ENCODE data around the gene IFNL1. TPM values are rescaled to one million over a fixed set of nuclear protein-coding genes. Genes with fewer than 3 reads are reported as not detected.
A peak's percentile ranks its signal among the peaks of the same experiment; 100 is the strongest.

Gene IFNL1
- total and polyA plus RNA-seq, 9 of the 15 experiments (the other 6 are each of a cell fraction or from before 2014, with no cell fraction given) = not detected

DNA sequence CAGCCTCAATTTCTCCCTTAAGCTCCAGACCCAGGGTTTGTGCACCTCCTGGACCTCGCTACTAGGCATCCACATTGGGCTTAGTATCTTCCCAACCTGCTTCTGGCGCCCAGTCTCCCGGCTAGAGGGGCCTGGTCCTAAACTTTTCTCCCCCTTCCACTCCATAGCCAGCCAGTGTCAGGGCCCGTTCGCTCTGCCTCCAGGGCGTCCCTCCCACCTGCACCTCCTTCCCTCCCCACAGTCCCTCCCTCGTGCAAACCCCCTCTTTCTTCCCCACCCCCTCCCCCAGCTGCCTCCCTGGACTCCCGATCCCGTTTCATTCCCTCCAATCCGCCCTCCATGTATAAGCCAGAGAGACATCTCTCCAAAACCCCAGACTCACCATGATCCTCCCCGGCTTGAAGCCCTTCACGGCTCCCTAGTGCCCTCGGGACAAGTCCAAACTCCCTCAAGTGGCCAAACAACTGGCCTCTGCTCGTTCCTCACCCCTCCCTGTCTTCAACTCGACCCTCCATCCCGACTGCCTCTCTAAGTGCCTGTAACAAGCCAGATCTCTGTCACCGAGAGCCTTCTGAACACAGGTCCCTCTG is 45.0 kb downstream of the IFNL1 start (continued):
- TF ChIP-seq MTA3 (IDR thresholded peaks at IDR 0.05; ENCODE audit: borderline replicate concordance) (no peak), ZNF263 (CRISPR knock-in tag; IDR thresholded peaks at IDR 0.05; ENCODE audit: borderline replicate concordance) (no peak; the same call in 1 of the 2 replicates), C11orf30 (IDR thresholded peaks at IDR 0.05; ENCODE audit: low read depth) (no peak), RFX1 (IDR thresholded peaks at IDR 0.05) (no peak), WHSC1 (IDR thresholded peaks at IDR 0.05; ENCODE audit: low read length) (no peak), ZNF143 (CRISPR knock-in tag; IDR thresholded peaks at IDR 0.05) (no peak), XRCC4 (IDR thresholded peaks at IDR 0.05; ENCODE audit: extremely low read depth, insufficient read depth, insufficient read length) (no peak), BCL6 (CRISPR knock-in tag; IDR thresholded peaks at IDR 0.05) (no peak), HNRNPK (IDR thresholded peaks at IDR 0.05; ENCODE audit: low read depth, low read length, poor library complexity, severe bottlenecking) (no peak), BRD9 (IDR thresholded peaks at IDR 0.05; ENCODE audit: low read depth, partially characterized antibody) (peak; percentile 50), HLTF (IDR thresholded peaks at IDR 0.05) (peak; percentile 70; the same call in 1 of the 2 replicates), OTX1 (CRISPR knock-in tag; IDR thresholded peaks at IDR 0.05) (0 out of 2 replicates have a peak, but pooled peaks have one; percentile 46), ZNF75A (CRISPR knock-in tag; IDR thresholded peaks at IDR 0.05) (no peak), ZNF347 (CRISPR knock-in tag; IDR thresholded peaks at IDR 0.05; ENCODE audit: low read depth) (no peak), BCOR (IDR thresholded peaks at IDR 0.05) (peak; percentile 90), FOXA1 (IDR thresholded peaks at IDR 0.05; ENCODE audit: borderline replicate concordance) (no peak), ZNF253 (CRISPR knock-in tag; conservative IDR thresholded peaks at IDR 0.05) (no peak), PTTG1 (tag; IDR thresholded peaks at IDR 0.05; ENCODE audit: low read depth) (no peak)
- TF ChIP-seq, protein P1, sequence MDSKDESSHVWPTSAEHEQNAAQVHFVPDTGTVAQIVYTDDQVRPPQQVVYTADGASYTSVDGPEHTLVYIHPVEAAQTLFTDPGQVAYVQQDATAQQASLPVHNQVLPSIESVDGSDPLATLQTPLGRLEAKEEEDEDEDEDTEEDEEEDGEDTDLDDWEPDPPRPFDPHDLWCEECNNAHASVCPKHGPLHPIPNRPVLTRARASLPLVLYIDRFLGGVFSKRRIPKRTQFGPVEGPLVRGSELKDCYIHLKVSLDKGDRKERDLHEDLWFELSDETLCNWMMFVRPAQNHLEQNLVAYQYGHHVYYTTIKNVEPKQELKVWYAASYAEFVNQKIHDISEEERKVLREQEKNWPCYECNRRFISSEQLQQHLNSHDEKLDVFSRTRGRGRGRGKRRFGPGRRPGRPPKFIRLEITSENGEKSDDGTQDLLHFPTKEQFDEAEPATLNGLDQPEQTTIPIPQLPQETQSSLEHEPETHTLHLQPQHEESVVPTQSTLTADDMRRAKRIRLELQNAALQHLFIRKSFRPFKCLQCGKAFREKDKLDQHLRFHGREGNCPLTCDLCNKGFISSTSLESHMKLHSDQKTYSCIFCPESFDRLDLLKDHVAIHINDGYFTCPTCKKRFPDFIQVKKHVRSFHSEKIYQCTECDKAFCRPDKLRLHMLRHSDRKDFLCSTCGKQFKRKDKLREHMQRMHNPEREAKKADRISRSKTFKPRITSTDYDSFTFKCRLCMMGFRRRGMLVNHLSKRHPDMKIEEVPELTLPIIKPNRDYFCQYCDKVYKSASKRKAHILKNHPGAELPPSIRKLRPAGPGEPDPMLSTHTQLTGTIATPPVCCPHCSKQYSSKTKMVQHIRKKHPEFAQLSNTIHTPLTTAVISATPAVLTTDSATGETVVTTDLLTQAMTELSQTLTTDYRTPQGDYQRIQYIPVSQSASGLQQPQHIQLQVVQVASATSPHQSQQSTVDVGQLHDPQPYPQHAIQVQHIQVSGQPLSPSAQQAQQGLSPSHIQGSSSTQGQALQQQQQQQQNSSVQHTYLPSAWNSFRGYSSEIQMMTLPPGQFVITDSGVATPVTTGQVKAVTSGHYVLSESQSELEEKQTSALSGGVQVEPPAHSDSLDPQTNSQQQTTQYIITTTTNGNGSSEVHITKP (IDR thresholded peaks at IDR 0.05; ENCODE audit: partially characterized antibody) = no peak
- TF ChIP-seq, protein P2, sequence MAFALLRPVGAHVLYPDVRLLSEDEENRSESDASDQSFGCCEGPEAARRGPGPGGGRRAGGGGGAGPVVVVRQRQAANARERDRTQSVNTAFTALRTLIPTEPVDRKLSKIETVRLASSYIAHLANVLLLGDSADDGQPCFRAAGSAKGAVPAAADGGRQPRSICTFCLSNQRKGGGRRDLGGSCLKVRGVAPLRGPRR (CRISPR knock-in tag; IDR thresholded peaks at IDR 0.05) = no peak
- TF ChIP-seq, protein P3, sequence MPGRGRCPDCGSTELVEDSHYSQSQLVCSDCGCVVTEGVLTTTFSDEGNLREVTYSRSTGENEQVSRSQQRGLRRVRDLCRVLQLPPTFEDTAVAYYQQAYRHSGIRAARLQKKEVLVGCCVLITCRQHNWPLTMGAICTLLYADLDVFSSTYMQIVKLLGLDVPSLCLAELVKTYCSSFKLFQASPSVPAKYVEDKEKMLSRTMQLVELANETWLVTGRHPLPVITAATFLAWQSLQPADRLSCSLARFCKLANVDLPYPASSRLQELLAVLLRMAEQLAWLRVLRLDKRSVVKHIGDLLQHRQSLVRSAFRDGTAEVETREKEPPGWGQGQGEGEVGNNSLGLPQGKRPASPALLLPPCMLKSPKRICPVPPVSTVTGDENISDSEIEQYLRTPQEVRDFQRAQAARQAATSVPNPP (IDR thresholded peaks at IDR 0.05; ENCODE audit: borderline replicate concordance, insufficient read depth, insufficient read length) = no peak
- TF ChIP-seq, protein P4, sequence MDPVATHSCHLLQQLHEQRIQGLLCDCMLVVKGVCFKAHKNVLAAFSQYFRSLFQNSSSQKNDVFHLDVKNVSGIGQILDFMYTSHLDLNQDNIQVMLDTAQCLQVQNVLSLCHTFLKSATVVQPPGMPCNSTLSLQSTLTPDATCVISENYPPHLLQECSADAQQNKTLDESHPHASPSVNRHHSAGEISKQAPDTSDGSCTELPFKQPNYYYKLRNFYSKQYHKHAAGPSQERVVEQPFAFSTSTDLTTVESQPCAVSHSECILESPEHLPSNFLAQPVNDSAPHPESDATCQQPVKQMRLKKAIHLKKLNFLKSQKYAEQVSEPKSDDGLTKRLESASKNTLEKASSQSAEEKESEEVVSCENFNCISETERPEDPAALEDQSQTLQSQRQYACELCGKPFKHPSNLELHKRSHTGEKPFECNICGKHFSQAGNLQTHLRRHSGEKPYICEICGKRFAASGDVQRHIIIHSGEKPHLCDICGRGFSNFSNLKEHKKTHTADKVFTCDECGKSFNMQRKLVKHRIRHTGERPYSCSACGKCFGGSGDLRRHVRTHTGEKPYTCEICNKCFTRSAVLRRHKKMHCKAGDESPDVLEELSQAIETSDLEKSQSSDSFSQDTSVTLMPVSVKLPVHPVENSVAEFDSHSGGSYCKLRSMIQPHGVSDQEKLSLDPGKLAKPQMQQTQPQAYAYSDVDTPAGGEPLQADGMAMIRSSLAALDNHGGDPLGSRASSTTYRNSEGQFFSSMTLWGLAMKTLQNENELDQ (CRISPR knock-in tag; IDR thresholded peaks at IDR 0.05; ENCODE audit: borderline replicate concordance) = no peak
